IPS DF 19.7 (cell line): ENCODE data around the gene FAM200C.

ENCODE experiments used
- DNase-seq: peaks from one replicate; pipeline ENCODE4 v3.0.0-alpha.2; 2013; ENCODE audit warnings: low read depth, low spot score

The FAM200C gene

GRCh38 chr5:160419458-160420330 is 19.8 kb upstream of the FAM200C start:
- DNase-seq = no peak

- DNase-seq = peak; percentile 68
Observed at GRCh38 chr5:160418561-160419457, 19.0 kb upstream of the FAM200C start, which contains the start of gene SLU7. SLU7 (minus strand) TSS chr5:160419081; CDS start chr5:160415294, 3,787 bp downstream.

- no peak for DNase-seq
Observed at GRCh38 chr5:160398806-160399205, 1.0 kb downstream of the FAM200C start.

- DNase-seq = no peak
Observed at GRCh38 chr5:160397492-160397891, 2.4 kb downstream of the FAM200C start.

- DNase-seq = no peak
Observed at GRCh38 chr5:160395111-160395510, 4.7 kb downstream of the FAM200C start.

- DNase-seq = no peak
Observed at GRCh38 chr5:160390787-160391696, 8.8 kb downstream of the FAM200C start.

GRCh38 chr5:160387445-160387844 is 12.4 kb downstream of the FAM200C start:
- no peak for DNase-seq

GRCh38 chr5:160385496-160385895 is 14.4 kb downstream of the FAM200C start:
- DNase-seq = no peak

GRCh38 chr5:160384681-160385080 is 15.2 kb downstream of the FAM200C start:
- DNase-seq = no peak

GRCh38 chr5:160382346-160382745 is 17.5 kb downstream of the FAM200C start:
- no peak for DNase-seq

- DNase-seq = no peak
Observed at GRCh38 chr5:160380041-160380440, 19.8 kb downstream of the FAM200C start.

GRCh38 chr5:160379511-160379910 is 20.3 kb downstream of the FAM200C start:
- no peak for DNase-seq

GRCh38 chr5:160378330-160378729 is 21.5 kb downstream of the FAM200C start:
- DNase-seq = no peak

- DNase-seq = no peak
Observed at GRCh38 chr5:160377651-160378050, 22.2 kb downstream of the FAM200C start.

GRCh38 chr5:160376416-160376815 is 23.4 kb downstream of the FAM200C start:
- DNase-seq = no peak

GRCh38 chr5:160375701-160376100 is 24.2 kb downstream of the FAM200C start:
- no peak for DNase-seq

- no peak for DNase-seq
Observed at GRCh38 chr5:160375166-160375565, 24.7 kb downstream of the FAM200C start.

GRCh38 chr5:160371294-160371693 is 28.6 kb downstream of the FAM200C start:
- no peak for DNase-seq

GRCh38 chr5:160370713-160371034 is 29.2 kb downstream of the FAM200C start:
- DNase-seq = no peak

GRCh38 chr5:160369990-160370712 is 29.7 kb downstream of the FAM200C start, which contains the start of gene C1QTNF2:
C1QTNF2 (minus strand) TSS chr5:160370626; CDS start chr5:160355011, 15,615 bp downstream.
- DNase-seq = no peak

- no peak for DNase-seq
Observed at GRCh38 chr5:160367885-160368284, 32.0 kb downstream of the FAM200C start.
